HL-60 (cell line): Measurements from ENCODE around the gene VAV2.

Source experiments
- DNase-seq, 2 experiments: peaks; one replicate each; pipeline ENCODE4 v3.0.0-alpha.2; 2010 to 2020; ENCODE audit warnings: low read depth in 1 of 2, low spot score in 1 of 2
- H3K27ac ChIP-seq: fragments of 250-450 bp; sonication (Bioruptor Pico); replicated peaks from 2 replicates; pipeline ENCODE4 v1.5.1; 2020; ENCODE audit warnings: mild to moderate bottlenecking, moderate library complexity
- H3K27me3 ChIP-seq: fragments of 250-450 bp; sonication (Bioruptor Pico); 2 replicates; pipeline ENCODE4 v1.5.1; 2021; ENCODE audit warnings: mild to moderate bottlenecking, moderate library complexity; ENCODE audit not compliant: insufficient read depth, poor library complexity, severe bottlenecking
- H3K4me3 ChIP-seq: replicated peaks from 2 replicates; pipeline ENCODE4 v1.5.1; 2011; ENCODE audit warnings: mild to moderate bottlenecking, control low read depth, low read length; ENCODE audit not compliant: insufficient read depth
- GABPA ChIP-seq: IDR thresholded peaks from 2 replicates; pipeline ENCODE4 v1.6.1; 2012; ENCODE audit warnings: low read depth
- POLR2AphosphoS5 ChIP-seq: IDR thresholded peaks from 2 replicates; pipeline ENCODE4 v1.6.1; 2012; ENCODE audit warnings: low read depth
- SPI1 ChIP-seq: IDR thresholded peaks from 2 replicates; pipeline ENCODE4 v1.6.1; 2012; ENCODE audit warnings: low read depth, mild to moderate bottlenecking, borderline replicate concordance
- TF ChIP-seq, protein P1 (sequence below): IDR thresholded peaks from 2 replicates; pipeline ENCODE4 v1.6.1; 2012; ENCODE audit warnings: low read depth; ENCODE audit not compliant: insufficient replicate concordance
- TF ChIP-seq, protein P2 (sequence below): IDR thresholded peaks from one replicate; pipeline ENCODE4 v1.5.1; 2011; ENCODE audit warnings: low read length, control low read depth, inconsistent platforms; ENCODE audit not compliant: insufficient read depth

Gene VAV2

DNA sequence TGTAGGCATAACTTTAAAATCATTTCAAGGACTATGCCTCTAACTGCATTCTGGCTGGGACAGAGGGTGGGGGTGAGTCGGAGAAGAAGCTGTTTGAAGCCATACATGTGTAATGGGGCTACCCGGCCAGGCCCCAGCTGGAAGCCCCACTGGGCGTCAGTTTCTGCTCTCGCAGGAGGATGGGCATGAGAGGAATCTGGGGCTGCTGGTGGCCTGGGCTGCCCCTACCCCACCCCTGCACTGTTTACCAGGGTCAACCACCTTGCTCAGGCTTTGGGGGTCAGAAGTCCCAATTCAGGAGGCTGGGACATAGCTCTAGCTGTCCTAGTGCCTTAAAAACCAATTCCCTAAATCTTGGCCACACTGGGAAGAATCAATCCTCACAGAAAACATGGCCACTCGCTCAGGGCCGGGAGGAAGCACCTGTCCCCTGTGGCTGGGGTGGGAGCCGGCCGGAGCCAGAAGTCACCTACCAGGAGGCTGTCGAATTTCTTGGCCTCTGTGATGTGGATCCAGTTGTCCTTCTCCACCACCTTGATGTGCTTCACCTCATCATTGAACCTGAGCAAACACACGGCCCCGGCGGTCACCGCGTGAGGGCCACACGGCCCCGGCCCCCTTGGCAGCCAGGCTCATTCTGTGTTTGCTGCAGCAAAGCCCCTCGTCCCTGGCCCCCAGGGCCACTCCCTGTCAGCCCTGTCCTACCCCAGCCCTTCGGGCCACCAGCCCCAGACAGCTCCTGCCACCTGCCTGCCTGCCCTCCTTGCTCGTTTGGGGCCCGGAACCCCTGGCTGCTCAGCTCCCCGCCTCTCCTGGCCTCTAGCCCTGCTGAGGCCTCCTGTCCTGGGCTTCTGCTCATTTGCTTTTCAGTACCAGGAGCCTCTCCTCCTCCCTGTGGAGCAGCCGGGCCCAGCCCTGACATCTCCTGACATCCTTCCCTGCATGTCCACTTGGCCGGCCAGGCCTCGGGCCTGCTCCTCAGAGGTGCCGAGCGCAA, 220.3 kb downstream of the VAV2 start:
- H3K4me3 ChIP-seq: no peak overlapping the region
- no peaks in the 10 kb centered on the region for H3K27me3 ChIP-seq
- DNase-seq: no peak
- TF ChIP-seq SPI1 (no peak), GABPA (no peak)
- TF ChIP-seq, protein P1, sequence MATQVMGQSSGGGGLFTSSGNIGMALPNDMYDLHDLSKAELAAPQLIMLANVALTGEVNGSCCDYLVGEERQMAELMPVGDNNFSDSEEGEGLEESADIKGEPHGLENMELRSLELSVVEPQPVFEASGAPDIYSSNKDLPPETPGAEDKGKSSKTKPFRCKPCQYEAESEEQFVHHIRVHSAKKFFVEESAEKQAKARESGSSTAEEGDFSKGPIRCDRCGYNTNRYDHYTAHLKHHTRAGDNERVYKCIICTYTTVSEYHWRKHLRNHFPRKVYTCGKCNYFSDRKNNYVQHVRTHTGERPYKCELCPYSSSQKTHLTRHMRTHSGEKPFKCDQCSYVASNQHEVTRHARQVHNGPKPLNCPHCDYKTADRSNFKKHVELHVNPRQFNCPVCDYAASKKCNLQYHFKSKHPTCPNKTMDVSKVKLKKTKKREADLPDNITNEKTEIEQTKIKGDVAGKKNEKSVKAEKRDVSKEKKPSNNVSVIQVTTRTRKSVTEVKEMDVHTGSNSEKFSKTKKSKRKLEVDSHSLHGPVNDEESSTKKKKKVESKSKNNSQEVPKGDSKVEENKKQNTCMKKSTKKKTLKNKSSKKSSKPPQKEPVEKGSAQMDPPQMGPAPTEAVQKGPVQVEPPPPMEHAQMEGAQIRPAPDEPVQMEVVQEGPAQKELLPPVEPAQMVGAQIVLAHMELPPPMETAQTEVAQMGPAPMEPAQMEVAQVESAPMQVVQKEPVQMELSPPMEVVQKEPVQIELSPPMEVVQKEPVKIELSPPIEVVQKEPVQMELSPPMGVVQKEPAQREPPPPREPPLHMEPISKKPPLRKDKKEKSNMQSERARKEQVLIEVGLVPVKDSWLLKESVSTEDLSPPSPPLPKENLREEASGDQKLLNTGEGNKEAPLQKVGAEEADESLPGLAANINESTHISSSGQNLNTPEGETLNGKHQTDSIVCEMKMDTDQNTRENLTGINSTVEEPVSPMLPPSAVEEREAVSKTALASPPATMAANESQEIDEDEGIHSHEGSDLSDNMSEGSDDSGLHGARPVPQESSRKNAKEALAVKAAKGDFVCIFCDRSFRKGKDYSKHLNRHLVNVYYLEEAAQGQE: no peak
- no peak overlapping the region for H3K27ac ChIP-seq

DNA sequence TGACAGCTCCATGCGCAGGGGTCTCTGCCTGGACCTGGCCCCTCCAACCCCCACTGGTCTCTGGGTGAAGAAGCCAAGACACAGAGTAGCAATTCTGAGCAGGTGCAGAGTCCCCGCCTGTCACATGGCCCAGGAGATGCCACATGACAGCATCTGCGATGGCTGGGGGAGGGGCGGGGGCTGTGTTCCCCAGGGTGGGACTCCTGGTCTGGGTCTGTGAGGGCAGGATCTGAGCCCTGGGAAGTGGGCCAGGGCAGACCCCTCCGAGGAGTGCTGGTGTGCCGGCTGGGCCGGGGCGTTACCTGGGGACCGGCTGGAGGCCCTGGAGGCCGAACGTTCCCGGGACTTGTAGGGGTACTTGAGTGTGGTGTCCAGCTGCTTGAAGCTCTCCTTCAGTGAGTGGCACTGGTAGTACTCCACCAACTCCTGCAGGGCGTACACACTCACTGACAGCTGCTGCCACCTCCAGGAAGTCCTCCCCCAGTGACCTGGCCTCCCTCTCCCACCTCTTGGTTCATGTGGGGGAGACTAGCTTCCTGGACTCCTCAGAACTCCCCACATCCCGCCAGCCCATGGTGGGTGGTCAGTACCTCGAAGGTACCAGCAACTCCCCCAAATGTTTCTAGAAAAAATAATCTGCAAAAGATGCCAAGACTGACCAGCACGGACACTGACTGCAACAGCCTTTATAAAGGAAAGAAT, 221.9 kb downstream of the VAV2 start:
- DNase-seq: no peak
- Histone ChIP-seq H3K27me3 (no peaks in the 10 kb centered on the region), H3K4me3 (no peak overlapping the region), H3K27ac (no peak overlapping the region)
- TF ChIP-seq SPI1: no peak
- TF ChIP-seq, protein P2, sequence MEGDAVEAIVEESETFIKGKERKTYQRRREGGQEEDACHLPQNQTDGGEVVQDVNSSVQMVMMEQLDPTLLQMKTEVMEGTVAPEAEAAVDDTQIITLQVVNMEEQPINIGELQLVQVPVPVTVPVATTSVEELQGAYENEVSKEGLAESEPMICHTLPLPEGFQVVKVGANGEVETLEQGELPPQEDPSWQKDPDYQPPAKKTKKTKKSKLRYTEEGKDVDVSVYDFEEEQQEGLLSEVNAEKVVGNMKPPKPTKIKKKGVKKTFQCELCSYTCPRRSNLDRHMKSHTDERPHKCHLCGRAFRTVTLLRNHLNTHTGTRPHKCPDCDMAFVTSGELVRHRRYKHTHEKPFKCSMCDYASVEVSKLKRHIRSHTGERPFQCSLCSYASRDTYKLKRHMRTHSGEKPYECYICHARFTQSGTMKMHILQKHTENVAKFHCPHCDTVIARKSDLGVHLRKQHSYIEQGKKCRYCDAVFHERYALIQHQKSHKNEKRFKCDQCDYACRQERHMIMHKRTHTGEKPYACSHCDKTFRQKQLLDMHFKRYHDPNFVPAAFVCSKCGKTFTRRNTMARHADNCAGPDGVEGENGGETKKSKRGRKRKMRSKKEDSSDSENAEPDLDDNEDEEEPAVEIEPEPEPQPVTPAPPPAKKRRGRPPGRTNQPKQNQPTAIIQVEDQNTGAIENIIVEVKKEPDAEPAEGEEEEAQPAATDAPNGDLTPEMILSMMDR: no peak
- no peak for TF ChIP-seq POLR2AphosphoS5
- no peak for TF ChIP-seq GABPA
- TF ChIP-seq, protein P1: no peak

DNA sequence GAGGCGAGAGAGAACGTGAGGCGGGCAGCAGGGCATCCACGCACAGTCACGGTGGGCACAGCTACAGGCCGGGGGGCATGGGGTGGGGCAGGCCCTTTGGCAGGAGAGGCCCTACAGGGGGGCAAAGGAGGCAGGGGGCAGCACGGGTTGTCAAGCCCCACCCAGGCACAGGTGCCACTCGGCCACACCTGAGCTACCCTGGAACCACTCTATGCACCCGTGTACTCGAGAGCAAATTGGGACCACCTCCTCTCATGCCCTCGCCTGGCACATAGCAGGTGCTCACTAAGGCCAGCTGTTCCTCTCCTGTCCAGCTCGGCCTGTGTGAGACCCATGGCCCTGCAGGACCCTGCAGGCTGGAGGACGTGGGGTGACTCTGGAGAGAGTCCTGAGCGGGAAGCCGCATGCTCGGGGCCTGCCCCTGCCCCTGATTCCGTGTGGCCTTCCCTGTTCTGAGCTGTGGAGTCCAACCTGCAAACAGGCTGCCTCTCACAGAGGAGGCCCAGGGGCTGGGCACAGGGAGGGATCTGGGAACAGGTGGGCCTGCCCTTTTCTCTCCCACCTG, 222.5 kb downstream of the VAV2 start:
- TF ChIP-seq, protein P2: no peak
- TF ChIP-seq, protein P1: no peak
- TF ChIP-seq GABPA: no peak
- no peak for TF ChIP-seq SPI1
- TF ChIP-seq POLR2AphosphoS5: no peak
- Histone ChIP-seq H3K27me3 (no peaks in the 10 kb centered on the region), H3K4me3 (no peak overlapping the region), H3K27ac (no peak overlapping the region)
- no peak for DNase-seq
